Loucy (cell line): Measurements from ENCODE around the gene FAM43B.

Source experiments
- H2AFZ ChIP-seq: fragments of 200-600 bp; sonication (generic); 2 replicates; pipeline ENCODE4 v1.6.0; 2016; ENCODE audit warnings: antibody characterized with exemption, mild to moderate bottlenecking, low read length, moderate library complexity
- H3F3A ChIP-seq: fragments of 200-600 bp; 2 replicates; pipeline ENCODE4 v1.6.0; 2016; ENCODE audit warnings: antibody characterized with exemption, low read depth, mild to moderate bottlenecking
- H3K27me3 ChIP-seq: fragments of 200-600 bp; sonication (generic); 2 replicates; pipeline ENCODE4 v1.6.1; 2014; ENCODE audit warnings: low read length, mild to moderate bottlenecking; ENCODE audit not compliant: insufficient read depth, poor library complexity, severe bottlenecking
- H3K36me3 ChIP-seq: fragments of 200-600 bp; sonication (generic); 2 replicates; pipeline ENCODE4 v1.6.1; 2016; ENCODE audit warnings: low read length; ENCODE audit not compliant: insufficient read depth
- H3K4me1 ChIP-seq: fragments of 200-600 bp; sonication (generic); 2 replicates; pipeline ENCODE4 v1.5.1; 2014; ENCODE audit warnings: low read length, mild to moderate bottlenecking; ENCODE audit not compliant: insufficient read depth, poor library complexity, severe bottlenecking
- H3K4me2 ChIP-seq: fragments of 200-600 bp; sonication (generic); 2 replicates; pipeline ENCODE4 v1.6.0; 2014; ENCODE audit warnings: antibody characterized with exemption, low read length, low read depth, mild to moderate bottlenecking; ENCODE audit not compliant: poor library complexity, severe bottlenecking
- H3K4me3 ChIP-seq: fragments of 200-600 bp; sonication (generic); 2 replicates; pipeline ENCODE4 v1.5.1; 2014; ENCODE audit warnings: low read length, mild to moderate bottlenecking, mixed read lengths; ENCODE audit not compliant: poor library complexity, severe bottlenecking
- H3K79me2 ChIP-seq: fragments of 200-600 bp; sonication (generic); 2 replicates; pipeline ENCODE4 v1.6.1; 2014; ENCODE audit warnings: low read length; ENCODE audit not compliant: insufficient read depth
- H3K9ac ChIP-seq: fragments of 200-600 bp; sonication (generic); 2 replicates; pipeline ENCODE4 v1.6.0; 2014; ENCODE audit warnings: mild to moderate bottlenecking, low read depth, low read length, moderate library complexity; ENCODE audit not compliant: poor library complexity, severe bottlenecking
- H3K9me2 ChIP-seq: fragments of 200-600 bp; sonication (generic); replicated peaks from 2 replicates; pipeline ENCODE4 v1.6.1; 2016; ENCODE audit warnings: low read depth, low read length, mixed read lengths
- H3K9me3 ChIP-seq: fragments of 200-600 bp; sonication (generic); 2 replicates; pipeline ENCODE4 v1.6.1; 2014; ENCODE audit warnings: mild to moderate bottlenecking, antibody characterized with exemption, low read length, low read depth; ENCODE audit not compliant: insufficient read depth
- H4K20me1 ChIP-seq: fragments of 200-600 bp; sonication (generic); 2 replicates; pipeline ENCODE4 v1.6.0; 2014; ENCODE audit warnings: antibody characterized with exemption, low read length, mild to moderate bottlenecking; ENCODE audit not compliant: insufficient read depth, poor library complexity, severe bottlenecking
- CTCF ChIP-seq: fragments of 200-600 bp; sonication (generic); conservative IDR thresholded peaks from 2 replicates; pipeline ENCODE4 v1.5.1; 2014; ENCODE audit warnings: mild to moderate bottlenecking, antibody characterized with exemption, low read length
- EZH2phosphoT487 ChIP-seq: fragments of 200-600 bp; IDR thresholded peaks from 2 replicates; pipeline ENCODE4 v1.6.1; 2018; ENCODE audit warnings: antibody characterized with exemption, mild to moderate bottlenecking, moderate library complexity, borderline replicate concordance

Gene FAM43B

GRCh38 chr1:20596106-20596505, 43.7 kb downstream of the FAM43B start:
- no peak overlapping the region for H3K4me3 ChIP-seq
- no peak for TF ChIP-seq CTCF
- TF ChIP-seq EZH2phosphoT487 = no peak
- H3K4me2 ChIP-seq = no peak overlapping the region

GRCh38 chr1:20597650-20598049, 45.3 kb downstream of the FAM43B start:
- TF ChIP-seq EZH2phosphoT487 = no peak
- no peak for TF ChIP-seq CTCF
- no peaks in the 10 kb centered on the region for H3K36me3 ChIP-seq
- H3K9me2 ChIP-seq = no peaks in the 10 kb centered on the region
- H3K9me3 ChIP-seq = no peaks in the 10 kb centered on the region
- peaks cover 3% of the 10 kb centered on the region for H3K4me1 ChIP-seq
- H3K9ac ChIP-seq = no peak overlapping the region
- no peaks in the 10 kb centered on the region for H3K79me2 ChIP-seq
- H2AFZ ChIP-seq = no peak overlapping the region
- H3K4me2 ChIP-seq = no peak overlapping the region
- no peaks in the 10 kb centered on the region for H3K27me3 ChIP-seq
- no peaks in the 10 kb centered on the region for H3F3A ChIP-seq
- no peaks in the 10 kb centered on the region for H4K20me1 ChIP-seq
- H3K4me3 ChIP-seq = no peak overlapping the region

More at GRCh38 chr1:20596106-20596505, 43.7 kb downstream of the FAM43B start:
- Histone ChIP-seq H3K27me3 (no peaks in the 10 kb centered on the region), H3K9ac (no peak overlapping the region), H3K9me3 (no peaks in the 10 kb centered on the region), H3K79me2 (no peaks in the 10 kb centered on the region), H4K20me1 (no peaks in the 10 kb centered on the region), H3F3A (no peaks in the 10 kb centered on the region), H3K36me3 (no peaks in the 10 kb centered on the region), H3K4me1 (peaks cover 3% of the 10 kb centered on the region), H2AFZ (no peak overlapping the region), H3K9me2 (no peaks in the 10 kb centered on the region)

- H3F3A ChIP-seq = no peaks in the 10 kb centered on the region
- TF ChIP-seq EZH2phosphoT487 = no peak
- no peak for TF ChIP-seq CTCF
- peaks cover 3% of the 10 kb centered on the region for H3K4me1 ChIP-seq
- no peaks in the 10 kb centered on the region for H3K9me2 ChIP-seq
- no peaks in the 10 kb centered on the region for H3K36me3 ChIP-seq
- H3K27me3 ChIP-seq = no peaks in the 10 kb centered on the region
- no peaks in the 10 kb centered on the region for H3K79me2 ChIP-seq
- H4K20me1 ChIP-seq = no peaks in the 10 kb centered on the region
- H3K4me3 ChIP-seq = no peak overlapping the region
- H3K4me2 ChIP-seq = no peak overlapping the region
- no peak overlapping the region for H2AFZ ChIP-seq
- no peak overlapping the region for H3K9ac ChIP-seq
- H3K9me3 ChIP-seq = no peaks in the 10 kb centered on the region
Measured at GRCh38 chr1:20600156-20600555, 47.8 kb downstream of the FAM43B start.
